CD4-positive, alpha-beta T cell treated with Interferon alpha-2 for 1 hour (primary cell): ENCODE data around the gene PTPRCAP.
"Not testable (repeated sequence)": the region's sequence is repeated elsewhere in the genome, so short reads cannot be mapped to it uniquely, and the experiment has no call there.

ENCODE experiments used
- DNase-seq, 2 donors: peaks; one replicate each; pipeline ENCODE4 v3.0.0-alpha.2; 2020 to 2022

PTPRCAP gene, protein sequence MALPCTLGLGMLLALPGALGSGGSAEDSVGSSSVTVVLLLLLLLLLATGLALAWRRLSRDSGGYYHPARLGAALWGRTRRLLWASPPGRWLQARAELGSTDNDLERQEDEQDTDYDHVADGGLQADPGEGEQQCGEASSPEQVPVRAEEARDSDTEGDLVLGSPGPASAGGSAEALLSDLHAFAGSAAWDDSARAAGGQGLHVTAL

DNA sequence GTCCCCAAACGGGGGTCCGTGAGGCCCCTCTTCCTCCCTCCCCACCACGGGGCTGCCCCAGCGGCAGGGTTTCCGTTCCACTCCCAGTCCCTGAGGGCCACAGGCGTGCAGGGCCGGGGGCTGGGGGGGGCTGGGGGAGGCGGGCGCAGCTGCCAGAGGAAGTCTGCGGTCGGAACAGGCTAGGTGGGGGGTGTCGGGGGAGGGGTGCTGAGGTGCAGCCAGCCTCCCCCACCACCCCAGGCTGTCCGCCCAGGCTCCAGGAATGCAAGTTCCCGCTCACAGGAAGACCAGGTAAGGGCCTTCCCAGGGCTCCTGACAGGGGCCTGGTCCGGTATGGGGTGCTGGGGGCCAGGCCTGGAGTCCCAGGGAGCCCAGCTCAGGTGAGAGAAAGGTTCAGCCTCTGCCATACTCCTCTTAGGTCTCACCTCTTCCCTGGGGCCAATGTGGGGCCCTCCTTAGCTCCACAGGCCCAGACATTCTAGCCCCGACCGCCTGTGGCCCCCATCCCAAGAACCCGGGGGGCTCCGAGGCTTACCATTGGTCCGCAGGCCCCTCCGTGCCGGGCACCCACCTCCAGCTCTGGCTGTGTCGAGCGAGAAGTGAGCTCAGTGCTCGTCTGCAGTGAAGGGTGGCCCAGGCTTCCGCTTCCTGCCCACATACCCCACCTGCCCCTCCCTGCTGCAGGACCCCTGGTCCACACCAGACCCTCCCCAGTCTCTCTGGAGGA lies at the start of gene PTPRCAP:
PTPRCAP (minus strand) TSS at position 601 of the 727 bp plus-strand sequence; CDS start at position 538, 63 bp downstream.
- DNase-seq: peak; percentile 64 to 78

DNA sequence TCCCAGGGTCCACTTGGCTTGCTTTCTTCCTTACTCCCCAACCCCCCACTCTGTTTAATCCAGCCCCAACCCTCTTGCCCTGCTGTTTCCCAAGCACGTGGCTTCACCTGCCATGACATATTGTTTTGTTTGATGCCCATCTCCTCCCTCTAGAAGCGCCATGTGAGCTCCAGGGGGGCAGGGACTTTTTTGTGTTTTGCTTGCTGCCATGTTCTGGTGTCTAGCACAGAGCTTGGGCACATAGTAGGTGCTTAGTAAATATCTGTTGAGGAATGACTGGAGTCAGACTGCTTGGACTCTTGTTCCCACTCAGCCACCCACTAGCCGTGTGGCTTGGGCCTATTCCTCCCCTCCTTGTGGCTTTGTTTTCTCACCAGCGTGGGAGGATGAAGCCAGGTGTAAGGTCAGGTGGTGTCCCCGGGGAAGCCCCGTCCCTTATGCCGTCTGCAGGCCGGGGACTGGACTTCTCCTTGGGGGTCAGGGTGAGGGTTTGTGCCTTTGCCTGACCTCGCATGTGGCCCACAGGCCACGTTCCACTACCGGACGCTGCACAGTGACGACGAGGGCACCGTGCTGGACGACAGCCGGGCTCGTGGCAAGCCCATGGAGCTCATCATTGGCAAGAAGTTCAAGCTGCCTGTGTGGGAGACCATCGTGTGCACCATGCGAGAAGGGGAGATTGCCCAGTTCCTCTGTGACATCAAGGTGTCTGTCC lies 49.2 kb upstream of the PTPRCAP start:
- DNase-seq: peak in 1 of 2 donors; percentile 45

DNA sequence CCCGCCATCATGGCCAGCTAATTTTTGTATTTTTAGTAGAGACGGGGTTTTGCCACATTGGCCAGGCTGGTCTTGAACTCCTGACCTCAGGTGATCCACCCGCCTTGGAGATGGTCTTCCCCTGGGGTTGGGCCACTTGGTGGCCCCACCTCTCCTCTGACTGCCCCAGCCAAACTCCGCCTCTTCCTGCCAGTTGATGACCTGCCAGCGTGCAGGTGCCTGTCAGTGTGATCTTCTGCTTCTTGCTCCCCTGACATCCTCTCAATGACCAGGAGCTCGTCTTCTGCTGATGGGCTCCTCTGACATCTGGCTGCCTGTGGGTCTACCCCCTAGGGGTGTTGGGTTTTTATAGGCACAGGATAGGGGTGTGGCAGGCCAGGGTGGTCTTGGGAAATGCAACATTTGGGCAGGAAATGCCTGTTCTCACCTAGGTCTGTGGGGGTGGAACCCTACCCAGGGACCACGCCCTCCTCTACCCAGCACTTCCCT lies 48.4 kb upstream of the PTPRCAP start:
- DNase-seq: peak; percentile 57 to 81

DNA sequence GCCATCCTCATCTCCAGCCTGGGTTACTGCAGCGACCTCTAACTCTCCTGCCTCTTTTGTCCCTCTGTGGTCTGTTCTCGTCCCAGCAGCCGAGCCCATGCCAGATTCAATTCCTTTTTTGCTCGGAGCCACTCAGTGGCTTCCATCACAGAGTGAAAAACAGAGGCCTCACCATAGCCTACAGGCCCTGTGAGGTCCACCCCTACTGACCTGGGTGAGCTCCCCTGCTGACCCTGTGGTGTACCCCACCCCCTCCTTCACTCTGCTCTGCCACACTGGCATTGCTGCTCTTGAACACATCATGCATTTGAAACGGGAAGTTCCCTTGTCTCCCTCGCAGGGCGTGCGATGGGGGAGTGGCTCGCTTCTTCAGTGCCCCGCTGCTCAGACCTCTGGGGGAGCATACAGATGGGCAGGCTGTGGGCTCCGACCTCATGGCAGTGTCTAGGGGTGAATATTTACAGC lies 47.4 kb upstream of the PTPRCAP start:
- peak; percentile 58 to 70 for DNase-seq

DNA sequence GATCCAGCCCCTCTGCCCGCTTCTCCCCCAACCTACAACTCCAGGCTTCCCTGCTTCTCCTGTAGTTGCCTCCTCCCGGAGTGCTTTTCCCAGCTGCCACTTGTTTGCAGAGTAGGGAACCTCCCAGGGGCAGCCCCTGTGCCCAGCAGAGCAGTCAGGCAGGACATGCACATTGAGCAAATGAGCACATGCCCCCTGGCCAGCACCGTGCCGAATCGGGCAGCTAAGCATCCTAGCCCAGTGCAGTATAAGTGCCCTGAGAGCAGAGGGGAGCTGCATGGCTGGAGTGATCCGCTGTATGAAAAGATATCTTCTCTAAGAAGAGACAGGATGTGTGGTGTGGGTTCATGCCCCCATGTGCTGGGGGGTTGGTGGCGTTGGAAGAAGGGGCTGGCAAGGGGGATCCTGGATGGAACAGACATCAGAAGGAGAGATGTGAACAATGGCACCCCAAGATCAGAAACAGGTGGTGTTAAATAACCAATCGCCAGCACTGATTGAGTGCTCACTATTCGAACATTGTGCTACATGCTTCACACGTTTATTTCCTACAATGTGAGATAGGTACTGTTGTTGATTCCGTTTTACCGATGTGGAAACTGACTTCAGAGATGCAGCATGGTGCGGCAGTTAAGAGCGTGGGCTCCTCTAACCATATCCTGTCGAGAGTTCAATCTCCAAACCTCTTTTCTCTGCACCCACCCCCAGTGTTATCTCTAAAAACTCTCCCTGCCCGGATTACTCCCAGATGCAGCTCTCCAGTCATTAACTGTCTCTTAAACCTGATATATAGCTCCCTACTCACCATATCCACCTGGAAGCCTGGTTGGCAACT lies 46.6 kb upstream of the PTPRCAP start:
- DNase-seq: peak in 1 of 2 donors; percentile 69

DNA sequence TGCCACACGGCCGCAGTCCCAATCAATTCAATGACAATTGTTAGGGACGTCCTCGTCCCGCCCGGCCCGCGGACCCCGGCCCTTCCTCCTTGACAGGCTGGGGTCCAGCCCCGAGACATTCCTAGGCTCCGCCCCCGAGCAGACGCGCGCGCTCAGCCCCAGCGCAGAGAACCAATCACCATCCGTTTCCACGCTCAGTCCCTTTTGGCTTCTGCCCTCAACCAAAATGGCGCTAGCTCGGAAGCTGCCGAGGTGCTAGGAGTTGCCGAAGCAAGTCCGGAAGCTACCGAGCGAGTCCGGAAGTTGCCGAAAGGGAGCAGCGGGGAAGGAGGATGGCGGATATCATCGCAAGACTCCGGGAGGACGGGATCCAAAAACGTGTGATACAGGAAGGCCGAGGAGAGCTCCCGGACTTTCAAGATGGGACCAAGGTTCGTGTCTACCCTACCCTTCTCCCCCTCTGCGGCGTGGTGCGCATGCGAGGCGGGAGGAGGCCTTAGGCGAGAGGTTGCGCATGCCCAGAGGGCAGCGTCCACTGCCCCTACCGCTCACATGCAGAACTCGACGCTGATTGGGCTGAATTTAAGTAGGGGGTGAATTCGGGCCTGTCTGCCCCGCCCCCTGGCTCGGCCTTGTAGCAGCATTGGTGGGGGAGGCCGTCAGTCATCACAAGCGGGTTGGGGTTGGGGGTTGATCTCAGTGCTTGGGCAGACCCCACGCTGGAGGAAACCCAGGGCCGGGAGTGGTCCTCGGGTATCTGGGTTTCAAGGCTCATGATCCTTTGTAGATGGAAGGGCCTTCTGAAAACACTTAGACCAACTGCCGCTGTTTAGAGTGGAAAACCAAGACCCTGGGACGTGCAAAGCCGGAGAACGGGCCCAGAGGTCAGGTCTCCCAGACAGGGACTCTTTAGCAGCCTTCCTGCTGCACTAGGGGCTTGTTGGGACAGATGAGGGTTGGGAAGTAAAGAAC lies 45.6 kb upstream of the PTPRCAP start, which contains the start of gene AIP:
AIP (plus strand) TSS at position 200 of the 972 bp plus-strand sequence; CDS start at position 333, 133 bp downstream.
- DNase-seq: peak; percentile 97 to 98

DNA sequence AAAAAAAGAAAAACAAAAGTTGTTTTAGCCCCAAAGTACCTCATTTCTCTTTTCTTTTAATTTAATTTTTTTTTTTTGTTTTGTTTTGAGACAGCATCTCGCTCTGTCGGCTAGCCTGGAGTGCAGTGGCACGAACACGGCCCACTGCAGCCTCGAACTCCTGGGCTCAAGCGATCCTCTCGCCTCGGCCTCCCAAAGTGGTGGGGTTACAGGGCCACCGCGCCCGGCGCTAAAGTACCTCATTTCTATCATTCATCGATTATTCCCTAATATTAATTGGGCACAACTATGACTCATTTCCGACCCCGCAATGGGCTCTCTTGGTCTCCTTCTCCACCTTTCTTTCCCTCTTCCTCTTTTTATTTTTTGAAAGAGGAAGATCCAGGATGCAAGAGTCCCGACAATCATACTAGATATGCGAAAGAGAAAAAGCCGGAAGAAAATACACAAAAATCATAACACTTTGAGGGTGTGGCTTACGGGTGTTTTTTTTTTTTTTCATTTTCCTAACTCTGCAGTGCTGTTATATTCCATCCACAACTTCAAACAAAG lies 44.9 kb upstream of the PTPRCAP start:
- DNase-seq: no peak

DNA sequence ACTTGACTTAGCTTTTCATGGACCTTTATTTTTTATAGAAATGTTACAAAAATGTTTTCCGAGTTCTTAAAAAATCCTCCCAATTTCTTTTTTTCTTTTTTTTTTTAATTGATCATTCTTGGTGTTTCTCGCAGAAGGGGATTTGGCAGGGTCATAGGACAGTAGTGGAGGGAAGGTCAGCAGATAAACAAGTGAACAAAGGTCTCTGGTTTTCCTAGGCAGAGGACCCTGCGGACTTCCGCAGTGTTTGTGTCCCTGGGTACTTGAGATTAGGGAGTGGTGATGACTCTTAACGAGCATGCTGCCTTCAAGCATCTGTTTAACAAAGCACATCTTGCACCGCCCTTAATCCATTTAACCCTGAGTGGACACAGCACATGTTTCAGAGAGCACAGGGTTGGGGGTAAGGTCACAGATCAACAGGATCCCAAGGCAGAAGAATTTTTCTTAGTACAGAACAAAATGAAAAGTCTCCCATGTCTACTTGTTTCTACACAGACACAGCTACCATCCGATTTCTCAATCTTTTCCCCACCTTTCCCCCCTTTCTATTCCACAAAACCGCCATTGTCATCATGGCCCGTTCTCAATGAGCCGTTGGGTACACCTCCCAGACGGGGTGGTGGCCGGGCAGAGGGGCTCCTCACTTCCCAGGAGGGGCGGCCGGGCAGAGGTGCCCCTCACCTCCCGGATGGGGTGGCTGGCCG lies 40.0 kb upstream of the PTPRCAP start:
- not testable (repeated sequence) for DNase-seq

DNA sequence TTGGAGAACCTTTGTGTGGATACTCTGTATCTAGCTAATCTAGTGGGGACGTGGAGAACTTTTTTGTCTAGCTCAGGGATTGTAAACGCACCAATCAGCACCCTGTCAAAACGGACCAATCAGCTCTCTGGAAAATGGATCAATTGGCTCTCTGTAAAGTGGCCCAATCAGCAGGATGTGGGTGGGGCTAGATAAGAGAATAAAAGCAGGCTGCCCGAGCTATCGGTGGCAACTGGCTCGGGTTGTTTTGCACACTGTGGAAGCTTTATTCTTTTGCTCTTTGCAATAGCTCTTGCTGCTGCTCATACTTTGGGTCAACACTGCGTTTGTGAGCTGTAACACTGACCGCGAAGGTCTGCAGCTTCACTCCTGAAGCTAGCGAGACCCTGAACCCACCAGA lies 39.2 kb upstream of the PTPRCAP start:
- not testable (repeated sequence) for DNase-seq

DNA sequence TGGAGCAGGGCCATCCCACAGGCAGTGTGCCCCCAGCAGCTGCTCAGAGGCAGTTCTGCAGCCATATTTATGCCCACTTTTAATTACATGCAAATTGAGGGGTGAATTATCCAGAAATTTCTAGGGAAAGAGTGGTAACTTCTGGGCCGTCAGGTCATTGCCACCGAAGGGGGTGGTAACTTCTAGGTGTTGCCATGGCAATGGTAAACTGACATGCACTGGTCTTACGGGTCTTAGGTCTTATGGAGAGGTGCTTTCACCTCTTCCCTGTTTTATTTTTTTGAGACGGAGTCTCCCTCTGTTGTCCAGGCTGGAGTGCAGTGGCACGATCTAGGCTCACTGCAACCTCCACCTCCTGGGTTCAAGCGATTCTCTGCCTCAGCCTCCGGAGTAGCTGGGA lies 35.4 kb upstream of the PTPRCAP start:
- no peak for DNase-seq

DNA sequence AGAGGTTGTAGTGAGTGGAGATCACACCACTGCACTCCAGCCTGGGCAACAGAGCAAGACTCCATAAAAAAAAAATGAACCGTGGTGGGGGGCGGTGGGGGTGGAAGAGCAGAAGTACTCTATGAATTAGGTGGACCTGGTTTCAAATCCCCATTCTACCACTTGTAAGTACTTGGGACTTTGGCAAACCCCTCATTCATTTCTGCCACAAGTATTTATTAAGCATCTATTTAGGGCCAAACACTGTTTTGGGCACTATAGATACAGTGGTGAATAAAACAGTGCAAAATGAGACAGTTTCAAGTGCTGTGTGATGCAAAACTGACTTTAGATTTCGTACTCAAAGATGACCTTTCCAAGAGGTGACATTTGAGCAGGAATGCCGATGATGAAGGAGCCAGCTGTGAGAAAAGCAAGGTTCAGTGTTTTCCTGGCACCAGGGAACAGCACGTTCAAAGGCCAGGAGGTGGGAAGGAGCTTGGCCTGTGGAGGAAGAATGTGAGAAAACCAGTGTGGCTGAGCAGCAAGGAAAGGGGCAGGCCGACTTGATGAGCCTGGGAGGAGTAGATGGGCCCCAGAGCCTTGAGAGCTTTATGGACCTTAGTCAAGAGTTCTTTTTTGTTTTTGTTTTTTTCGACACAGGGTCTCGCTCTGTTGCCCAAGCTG lies 33.0 kb upstream of the PTPRCAP start:
- DNase-seq: no peak

DNA sequence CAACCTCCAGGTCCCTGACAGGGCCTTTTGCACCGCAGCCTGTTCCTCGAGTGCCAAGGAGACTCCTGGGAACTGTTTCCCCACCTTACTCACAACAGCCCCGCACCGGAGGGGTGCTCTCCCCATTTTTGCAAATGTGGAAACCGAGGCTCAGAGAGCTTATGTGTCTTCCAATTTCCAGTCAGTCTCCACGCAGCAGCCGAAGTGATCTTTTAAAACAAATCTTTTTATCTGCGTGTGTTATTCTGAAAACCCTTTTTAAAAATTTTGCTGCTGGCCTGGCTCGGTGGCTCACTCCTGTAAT lies 32.0 kb upstream of the PTPRCAP start:
- no peak for DNase-seq

DNA sequence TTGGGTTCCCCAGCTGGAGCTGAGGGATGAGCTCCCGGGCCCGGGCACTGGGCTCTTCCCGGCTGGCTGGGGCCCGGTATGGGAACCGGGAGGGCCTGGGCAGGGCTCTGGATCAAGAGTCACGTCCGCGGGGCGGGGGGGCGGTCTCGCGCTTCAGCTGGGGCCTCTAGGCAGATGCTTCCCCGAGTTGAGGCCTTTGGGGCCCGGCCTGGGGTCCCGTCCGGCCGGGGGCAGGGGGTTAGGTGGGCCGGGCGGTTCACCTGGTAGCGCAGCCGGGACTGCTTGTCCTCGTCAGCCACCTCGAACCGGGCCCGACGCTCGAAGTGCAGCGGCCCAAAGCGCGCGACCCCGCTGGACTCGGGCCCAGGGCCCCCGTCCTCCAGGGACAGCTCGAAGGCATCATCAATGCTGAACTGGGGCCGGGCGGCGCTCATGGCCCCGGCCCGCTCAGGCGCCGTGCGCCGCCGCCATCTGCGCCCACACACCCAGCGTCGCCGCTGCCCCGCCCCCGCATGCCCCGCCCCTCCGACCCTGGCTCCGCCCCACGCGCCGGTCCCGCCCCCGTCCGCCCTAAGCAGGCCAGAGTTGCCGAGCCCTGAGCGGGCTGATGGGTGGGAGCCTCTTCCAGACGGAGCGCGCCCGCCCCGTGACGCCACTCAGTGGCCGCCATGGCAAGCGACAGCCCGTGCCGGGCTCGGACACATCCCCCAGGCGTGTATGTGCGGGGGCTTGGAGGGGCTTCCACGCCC lies 31.5 kb upstream of the PTPRCAP start, which contains the start of gene TMEM134:
TMEM134 (minus strand) TSS at position 493 of the 749 bp plus-strand sequence; CDS start at position 434, 59 bp downstream.
- peak; percentile 93 to 94 for DNase-seq

DNA sequence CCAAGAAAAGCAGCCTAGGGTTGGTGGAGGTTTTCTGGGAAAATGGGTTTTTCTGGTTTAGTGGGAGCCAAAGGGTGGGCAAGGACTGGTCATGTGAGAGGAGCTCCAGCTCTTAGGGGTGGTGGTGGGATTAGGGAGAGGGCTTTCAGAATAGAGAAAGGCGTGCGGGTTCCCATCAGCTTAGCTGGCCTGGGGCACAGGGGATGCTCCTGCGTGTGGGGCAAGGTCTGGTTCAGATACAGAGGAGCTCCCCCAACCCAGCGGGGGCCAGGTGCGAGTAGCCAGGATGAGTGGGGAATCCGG lies 30.9 kb upstream of the PTPRCAP start:
- DNase-seq: no peak

DNA sequence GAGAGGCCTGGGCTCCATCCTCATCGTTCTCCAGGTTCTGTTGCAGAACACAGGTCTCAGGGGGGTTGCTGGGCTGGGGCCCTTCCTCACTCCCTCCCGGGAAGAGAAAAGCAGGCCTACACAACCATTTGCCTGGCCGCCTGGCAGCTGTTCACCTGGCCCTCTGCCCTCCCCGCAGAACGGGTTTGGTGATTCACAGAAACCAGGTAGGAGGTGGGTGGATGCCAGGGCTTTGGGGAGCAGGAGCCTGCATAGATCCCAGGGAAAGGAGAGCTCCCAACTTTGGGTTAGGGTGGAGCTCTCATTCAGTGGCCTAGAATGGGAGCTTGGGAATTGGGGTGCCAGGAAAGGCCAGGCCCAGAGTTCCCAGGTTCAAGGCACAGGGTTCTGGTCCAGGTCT lies 30.6 kb upstream of the PTPRCAP start:
- no peak for DNase-seq

DNA sequence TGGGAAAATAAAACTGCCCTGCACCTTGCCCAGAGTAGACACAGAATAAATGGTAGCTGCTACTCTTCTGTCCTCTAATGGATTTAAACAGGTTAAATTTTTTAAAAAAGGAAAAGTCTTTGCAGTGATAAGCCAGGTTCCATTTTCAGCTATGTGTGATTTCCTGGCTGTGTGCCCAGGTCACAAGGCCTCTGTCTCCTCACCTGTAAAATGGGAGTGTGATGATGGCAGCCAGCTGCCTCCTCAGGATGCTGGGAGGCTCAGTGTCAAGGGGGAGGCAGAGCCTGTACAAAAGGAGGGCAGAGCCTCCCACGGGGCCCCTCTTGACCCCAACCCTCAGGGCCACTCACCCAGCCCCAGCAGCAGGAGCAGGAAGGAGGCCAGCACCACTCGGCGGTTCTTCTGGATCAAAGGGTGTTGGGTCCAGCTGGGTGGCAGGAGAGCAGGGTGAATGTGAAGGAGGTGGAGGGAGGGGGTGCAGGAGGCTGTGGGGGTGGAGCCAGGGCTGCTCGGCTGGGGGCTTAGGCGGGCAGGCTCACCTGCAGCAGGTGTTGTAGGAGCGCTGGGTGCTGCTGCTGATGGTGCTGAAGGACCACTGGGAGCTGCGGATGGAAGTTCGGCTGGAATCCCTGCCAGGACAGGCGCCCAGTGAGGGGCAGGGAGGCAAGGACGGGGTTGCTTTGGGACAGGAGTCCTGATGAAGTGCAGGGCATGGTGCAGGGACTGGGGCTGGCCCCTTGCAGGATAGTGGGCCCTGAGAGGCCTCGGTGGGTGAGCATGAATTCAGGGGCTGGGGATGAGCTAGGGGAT lies 29.7 kb upstream of the PTPRCAP start:
- DNase-seq: no peak

DNA sequence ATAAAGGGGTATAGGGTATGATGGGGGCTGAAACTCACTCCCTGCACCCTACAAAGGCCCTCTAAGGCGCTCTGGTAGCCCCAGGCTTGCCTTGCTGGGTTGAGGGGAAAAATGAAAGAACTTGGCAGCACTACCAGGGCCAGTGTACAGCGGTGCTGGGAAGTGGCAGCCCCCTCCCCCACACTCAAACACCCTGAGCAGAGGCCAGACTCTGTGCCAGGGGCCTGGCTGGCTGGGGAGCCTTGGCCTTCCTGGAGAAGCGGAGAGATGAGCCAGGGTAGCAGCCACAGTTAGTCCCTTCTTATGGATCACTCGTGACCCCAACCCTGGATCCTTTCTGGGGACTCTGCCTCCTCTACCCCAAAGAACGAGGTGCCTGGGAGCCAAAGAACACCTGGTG lies 28.9 kb upstream of the PTPRCAP start:
- no peak for DNase-seq

DNA sequence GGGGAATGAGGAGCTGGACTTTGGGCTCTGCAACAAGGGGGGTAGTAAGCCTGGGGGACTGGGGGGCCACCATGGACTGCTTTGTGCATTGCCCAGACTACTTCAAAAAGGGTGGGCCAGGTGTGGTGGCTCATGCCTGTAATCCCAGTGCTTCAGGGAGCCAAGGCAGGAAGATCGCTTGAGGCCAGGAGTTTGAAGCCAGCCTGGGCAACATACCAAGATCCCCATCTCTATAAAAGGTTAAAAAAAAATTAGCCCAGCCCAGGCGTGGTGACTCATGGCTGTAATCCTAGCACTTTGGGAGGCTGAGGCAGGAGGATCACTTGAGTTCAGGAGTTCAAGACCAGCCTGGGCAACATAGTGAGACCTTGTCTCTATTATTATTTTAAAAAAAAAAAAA lies 28.0 kb upstream of the PTPRCAP start:
- not testable (repeated sequence) for DNase-seq
